ENCODE measurements around the gene NEIL3.
"Not testable (repeated sequence)": the region's sequence is repeated elsewhere in the genome, so short reads cannot be mapped to it uniquely, and the experiment has no call there.

The NEIL3 gene

DNA sequence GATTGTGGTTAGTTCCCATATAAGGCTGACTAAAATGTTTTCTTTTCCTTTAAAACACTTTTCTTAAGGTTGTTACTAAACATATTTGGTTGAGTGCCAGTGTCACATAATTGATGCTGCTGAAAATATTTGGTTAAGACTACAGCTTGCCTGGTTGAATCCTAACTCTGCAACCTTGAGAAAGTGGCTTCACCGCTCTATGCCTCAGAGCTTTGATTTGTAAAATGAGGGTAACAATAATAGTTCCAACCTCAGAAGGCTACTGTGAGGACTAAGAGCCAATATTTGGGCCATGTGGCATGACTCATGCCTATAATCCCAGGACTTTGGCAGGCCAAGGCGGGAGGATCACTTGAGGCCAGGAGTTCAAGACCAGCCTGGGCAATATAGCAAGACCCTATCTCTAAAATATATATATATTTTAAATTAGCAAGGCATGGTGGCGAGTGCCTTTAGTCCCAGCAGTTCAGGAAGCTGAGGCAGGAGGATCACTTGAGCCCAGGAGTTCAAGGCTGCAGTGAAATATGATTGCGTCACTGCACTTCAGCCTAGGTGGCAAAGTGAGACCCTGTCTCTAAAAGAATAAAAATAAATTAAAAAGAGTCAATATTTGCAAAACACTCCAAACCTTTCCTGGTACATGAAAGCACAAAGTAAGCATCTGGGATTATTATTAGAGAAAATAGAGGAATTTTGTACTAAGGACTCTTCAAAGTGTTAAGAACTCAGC is 7.1 kb upstream of the NEIL3 start:
- no peak for DNase-seq (ENCODE audit: low spot score)

DNA sequence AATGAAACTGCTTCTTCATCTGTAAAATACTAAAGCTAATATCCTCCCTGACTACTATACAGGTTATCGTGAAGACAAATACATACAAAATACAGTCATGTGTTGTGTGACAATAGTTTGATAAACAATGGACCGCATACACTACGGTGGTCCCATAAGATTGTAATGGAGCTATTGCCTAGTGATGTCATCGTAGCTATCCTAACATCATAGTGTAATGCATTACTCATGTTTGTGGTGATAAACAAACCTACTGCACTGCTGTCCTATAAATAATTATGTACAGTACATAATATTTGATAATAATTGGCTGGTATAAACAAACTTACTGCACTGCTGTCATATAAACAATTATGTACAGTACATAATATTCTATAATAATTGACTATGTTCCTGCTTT is 5.6 kb upstream of the NEIL3 start:
- no peak for DNase-seq (ENCODE audit: low spot score)

DNA sequence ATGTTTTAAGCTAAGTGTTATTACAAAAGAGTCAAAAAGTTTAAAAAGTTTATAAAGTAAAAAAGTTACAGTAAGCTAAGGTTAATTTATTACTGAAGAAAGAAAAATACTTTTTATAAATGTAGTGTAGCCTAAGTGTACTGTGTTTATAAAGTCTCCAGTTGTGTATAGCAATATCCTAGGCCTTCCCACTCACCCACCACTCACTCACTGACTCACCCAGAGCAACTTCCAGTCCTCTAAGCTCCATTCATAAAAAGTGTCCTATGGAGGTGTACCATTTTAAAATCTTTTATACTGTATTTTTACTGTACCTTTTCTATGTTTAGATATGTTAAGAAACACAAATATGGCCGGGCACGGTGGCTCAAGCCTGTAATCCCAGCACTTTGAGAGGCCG is 4.8 kb upstream of the NEIL3 start:
- not testable (repeated sequence) for DNase-seq (ENCODE audit: low spot score)

DNA sequence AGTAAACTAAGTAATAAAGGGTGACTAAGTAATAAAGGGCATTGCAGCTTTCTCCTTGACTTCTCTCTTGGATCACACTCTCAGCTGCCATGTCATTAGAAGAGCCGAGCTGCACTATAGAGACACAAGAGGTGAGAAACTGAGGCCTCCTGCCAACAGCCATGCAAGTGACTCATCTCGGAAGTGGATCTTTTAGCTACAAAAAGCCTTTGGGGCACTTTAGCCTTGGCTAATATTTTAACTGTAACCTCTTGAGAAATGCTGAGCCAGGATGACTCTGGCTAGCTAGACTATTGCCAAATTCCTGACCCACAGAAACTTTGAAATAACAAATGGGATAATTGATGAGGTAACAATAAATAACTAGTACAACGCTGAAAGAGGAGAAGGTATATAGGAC is 1.5 kb upstream of the NEIL3 start:
- DNase-seq (ENCODE audit: low spot score) = no peak

DNA sequence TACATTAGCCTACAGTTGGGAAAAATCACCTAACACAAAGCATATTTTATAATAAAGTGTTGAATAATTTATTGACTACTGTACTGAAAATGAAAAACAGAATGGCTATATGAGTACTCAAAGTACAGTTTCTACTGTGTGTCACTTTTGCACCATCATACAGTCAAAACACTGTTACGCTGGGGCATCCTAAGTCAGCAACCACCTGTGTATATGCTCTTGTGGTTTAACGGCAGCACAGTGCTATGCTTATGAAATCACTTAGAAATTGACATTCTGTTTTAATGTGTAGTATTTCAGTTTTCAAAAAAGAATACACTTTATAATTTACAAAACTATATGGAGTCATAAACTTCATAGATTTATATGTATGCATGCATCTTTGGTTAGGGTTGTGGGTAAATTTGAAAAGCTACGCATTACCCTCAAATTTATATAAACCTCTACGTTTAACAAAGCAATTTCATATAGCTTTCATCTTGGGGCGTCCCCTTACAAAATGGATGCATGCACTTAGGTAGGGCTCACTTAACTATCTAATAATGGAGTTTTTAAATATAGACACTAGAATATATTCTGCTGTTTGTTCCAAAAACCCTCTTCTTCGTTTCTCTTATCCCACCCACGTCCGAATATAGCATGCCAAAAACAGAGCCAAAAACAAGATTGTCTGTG is 690 bp upstream of the NEIL3 start:
- DNase-seq (ENCODE audit: low spot score) = no peak

DNA sequence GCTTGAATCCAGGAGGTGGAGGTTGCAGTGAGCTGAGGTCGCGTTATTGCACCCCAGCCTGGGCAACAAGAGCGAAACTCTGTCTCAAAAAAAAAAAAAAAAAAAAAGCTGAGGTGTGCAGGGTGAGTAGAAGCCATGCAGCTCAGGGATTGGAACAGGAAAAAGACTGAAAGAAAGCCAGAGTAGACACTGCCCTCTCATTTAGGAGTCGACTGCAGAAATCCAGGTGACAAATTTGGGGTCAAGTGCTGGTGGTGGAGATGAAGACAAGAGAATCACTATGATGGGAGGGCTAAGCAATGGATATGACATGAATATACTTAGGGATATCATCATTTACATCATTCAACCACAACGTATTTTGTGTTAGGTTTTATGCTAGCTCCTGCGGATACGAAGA is 1.9 kb downstream of the NEIL3 start:
- DNase-seq (ENCODE audit: low spot score) = no peak

DNA sequence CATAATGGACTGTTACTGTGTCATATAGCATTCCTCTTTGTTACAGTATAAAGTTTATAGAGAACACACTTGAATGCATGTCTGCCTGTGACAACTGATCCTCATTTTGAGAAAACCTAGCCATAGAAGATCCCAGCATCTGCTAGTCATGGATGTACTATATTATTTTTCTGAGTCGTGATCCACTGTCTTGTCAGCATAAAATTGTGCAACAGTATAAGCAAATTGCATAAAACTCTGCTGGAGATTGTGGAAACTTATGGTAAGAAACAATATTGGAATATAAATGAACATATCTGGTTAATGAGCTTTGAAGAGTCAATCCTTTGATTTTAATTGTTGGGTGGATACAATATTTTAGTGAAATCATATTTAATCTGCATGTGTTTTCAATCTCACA is 3.6 kb downstream of the NEIL3 start:
- no peak for DNase-seq (ENCODE audit: low spot score)

DNA sequence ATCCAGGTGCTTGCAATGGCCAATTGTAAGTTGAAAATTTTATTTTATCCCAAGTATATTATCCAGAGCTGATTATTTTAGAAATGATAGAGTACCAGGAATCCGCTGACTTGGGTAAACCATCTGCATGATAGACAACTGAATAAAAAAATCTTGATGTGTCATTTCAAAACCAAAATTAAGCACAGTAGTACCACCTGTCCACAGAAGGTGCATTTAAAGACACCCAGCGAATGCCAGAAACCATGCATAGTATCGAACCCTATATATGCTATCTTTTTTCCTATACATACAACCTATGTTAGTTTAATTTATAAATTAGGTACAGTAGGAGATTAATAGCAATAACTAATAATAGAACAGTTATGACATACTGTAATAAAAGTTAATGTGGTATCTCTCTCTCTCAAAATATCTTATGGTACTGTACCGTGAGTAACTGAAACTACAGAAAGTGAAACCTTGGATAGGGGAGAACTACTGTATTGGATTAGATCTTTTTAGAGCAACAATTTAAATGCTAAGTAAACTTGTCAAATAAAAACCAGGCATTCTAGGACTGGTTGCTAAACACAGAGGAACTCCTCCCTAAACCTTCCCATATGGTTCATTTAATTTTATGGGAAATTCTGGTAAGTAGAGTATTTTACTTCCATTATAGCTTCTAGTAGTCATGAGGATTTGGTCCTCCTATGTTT is 6.2 kb downstream of the NEIL3 start:
- DNase-seq (ENCODE audit: low spot score) = no peak

DNA sequence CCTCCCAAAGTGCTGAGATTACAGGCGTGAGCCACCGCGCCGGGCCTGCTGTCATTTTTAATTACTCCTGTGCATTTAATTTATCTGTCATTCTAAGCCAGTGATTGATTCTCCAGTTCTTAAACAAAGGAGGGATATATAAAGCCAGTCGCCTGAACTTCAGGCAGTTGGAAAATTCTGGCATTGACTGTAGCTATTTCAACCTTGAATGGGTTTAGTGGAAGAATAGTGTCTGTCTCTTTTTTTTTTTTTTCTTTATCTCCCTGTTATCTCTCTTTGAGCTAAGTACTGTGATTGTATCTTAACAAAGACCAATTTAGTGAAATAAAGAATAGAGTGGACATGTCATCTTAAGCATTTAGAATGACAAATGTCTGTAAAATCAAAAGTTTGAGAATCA is 11.0 kb downstream of the NEIL3 start:
- DNase-seq (ENCODE audit: low spot score) = no peak

DNA sequence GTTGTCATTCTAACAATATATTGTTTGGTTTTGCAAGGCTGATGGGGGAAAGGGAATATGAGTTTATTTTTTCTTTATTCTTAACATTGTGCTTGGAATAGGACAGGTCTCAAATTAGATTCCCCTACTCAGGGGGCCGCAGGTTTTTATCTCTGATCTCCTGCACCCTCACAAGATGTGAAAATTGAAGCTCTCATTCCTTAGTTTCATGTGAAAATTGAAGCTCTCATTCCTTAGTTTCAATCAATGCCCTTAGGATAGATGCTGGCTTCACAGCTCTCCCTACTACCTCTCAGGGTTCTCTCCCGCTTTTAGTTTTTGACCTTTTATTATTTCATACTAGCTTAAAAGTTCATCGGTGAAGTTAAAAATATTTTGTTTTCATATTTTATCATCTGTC is 12.0 kb downstream of the NEIL3 start:
- DNase-seq (ENCODE audit: low spot score) = no peak

DNA sequence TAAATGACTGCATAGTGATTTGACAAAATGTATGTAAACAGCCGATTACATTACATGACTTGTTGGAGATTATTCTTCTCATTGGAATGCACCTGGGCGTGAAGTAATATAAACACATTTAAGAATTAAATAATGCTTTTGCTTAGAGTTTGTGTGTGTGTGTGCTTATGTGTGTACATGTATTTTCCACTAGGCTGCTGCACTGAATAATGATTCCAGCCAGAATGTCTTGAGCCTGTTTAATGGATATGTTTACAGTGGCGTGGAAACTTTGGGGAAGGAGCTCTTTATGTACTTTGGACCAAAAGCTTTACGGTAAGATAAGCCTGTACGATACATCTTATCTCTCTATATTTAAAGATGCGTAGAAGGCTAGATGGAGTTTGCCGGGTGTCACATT is 12.6 kb downstream of the NEIL3 start:
- DNase-seq (ENCODE audit: low spot score) = no peak

DNA sequence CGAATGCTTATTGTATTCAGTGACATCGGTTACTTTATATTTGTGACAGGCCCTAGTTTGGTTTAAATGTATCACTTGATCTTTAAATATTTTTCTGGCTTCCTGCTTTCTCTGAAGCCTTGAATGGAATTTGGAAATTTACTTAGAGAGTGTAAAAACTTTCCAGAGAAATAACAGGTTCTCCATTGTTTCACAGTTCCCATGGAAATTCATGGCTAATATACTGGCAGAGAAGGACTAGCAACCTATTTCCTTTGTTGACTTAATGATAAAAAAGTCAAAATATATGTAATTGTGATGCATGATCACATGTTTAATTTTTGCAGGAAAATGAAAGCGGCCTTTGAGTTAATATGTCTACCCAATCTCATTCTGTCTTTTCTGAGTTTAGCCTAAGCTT is 13.2 kb downstream of the NEIL3 start:
- DNase-seq (ENCODE audit: low spot score) = no peak

DNA sequence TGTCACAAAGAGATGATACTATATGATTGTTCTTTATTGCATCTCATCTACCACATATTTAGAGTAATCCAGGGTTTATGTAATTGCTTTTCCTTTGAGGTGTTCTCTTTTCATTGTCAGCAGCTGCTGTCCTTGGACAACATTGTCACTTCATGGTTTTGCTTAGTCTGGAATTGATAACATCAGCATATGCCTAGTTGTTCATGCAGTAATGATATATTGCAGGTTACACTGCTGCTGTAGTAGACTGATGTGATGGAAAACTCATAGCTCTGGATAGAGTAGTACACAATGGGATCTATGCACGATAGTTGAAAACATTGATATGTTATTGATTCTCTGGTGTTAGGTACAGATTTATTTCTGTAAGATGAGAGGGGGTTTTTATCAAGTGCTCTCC is 13.7 kb downstream of the NEIL3 start:
- peak; percentile 63 for DNase-seq (ENCODE audit: low spot score)

DNA sequence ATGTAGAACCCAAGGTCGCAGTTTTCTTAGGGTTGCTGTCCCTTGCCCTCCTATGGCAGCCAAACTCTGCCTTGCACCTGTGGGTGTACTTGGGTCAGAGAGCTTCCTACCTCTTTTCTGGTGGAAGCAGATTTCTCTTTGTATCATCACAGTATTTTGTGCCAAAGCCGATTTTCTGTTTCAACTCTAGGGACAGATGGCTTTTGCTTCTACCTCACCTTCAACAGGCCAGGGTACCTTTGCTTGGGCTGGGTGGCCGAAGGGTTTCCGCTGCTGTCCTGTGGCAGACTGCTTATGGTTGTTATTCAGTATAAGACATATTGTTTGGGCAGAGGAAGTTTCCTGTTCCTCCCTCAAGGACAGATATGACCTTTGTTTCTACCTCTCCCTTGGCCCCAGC is 22.4 kb downstream of the NEIL3 start:
- no peak for DNase-seq (ENCODE audit: low spot score)

DNA sequence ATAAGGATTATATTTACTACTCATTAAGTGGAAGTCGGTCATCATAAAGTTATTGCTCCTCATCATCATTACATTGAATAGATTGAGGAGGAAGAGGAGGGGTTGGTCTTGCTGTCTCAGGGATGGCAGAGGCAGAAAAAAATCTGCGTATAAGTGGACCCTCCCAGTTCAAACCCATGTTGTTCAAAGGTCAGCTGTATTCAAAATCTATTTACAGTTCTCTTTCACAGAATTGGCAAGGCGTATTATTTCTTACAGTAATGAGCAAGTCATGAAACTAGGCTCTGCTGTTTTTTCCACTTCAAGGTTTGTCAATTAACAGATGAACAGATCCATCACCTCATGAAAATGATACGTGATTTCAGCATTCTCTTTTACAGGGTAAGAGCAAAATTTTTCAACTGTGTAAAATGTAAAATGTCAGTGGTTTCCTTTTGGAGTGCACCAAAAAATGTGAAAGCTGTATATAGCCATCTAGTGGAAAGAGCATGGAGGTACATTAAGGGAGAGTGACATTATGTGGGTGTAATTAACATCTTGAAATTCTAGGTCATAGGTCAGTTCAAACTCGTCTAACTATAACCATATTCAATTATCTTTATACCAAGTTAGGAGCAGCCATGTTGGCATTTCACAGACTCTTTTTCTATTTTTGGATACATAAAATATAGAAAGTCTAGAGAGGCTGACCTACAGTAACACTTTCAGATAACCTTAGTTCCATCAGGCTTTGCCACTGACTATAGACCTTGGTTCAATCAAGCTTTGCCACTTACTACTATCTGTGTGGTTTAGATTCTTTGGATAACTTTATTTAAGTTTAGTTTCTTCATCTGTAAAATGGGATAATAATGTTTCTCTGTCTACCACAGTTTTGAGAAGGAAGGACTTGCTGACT is 30.1 kb downstream of the NEIL3 start:
- peak; percentile 13 for DNase-seq (ENCODE audit: low spot score)

DNA sequence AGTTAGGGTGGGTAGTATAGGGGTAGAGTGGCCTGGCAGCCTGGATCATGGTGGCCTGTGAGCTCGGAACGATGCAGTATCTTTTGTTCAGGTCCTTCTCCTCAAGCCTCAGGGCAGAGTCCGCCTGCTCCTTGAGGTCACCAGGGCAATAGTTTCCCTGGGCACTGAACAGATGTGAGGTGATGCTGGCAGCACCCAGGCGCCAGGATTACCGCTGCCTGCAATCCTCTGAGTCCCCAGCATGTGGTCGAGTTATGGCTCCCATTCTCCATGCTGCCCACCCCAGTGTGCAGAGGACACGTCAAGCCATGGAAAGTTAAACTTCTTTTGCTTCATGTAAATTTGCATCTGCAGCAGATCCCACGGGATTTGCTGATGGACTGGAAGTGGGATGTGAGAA is 38.7 kb downstream of the NEIL3 start:
- no peak for DNase-seq (ENCODE audit: low spot score)

DNA sequence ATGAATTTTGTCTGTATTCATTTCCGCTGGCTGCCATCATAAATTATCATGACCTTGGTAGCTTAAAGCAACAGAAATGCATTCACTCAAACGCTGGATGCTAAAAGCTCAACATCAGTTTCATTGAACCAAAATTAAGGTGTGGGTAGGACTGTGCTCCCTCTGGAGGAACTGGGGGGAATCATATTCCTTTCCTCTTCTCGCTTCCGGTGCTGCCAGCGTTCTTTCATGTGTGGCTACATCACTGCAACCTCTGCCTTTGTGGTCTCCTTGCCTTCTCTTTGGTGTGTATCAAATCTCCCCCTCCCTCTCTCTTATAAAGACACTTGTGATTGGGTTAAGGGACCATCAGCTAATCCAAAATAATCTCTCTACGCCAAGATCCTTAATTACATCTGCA is 39.5 kb downstream of the NEIL3 start:
- no peak for DNase-seq (ENCODE audit: low spot score)

DNA sequence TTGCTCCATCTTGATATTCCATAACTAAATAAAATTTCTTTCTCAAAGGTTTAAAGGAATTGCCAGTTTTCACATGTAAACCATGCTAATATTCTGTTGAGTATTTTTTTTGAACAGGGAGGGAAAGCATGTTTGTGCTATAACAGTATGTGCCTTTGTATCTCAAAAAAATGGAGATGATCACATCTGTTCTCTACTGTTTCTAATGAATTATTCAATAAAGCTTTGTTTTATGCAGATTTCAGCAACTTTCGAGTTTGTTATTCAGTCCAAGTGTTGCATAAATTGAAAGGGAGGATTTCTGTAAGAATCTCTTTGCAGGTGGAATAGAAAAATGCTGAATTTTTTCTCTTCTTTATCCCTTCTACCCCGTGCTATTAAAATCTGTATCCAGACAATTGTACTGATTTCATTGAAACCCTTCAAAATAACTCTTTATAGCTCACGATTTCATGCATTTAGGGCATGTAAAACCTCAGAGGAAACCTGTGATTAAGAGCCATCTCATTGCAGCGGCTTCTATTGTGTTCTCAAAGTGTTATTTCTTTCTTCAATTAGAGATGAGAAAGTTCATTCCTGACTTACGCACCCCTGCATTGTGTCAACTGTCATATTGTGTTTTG is 42.1 kb downstream of the NEIL3 start:
- no peak for DNase-seq (ENCODE audit: low spot score)

DNA sequence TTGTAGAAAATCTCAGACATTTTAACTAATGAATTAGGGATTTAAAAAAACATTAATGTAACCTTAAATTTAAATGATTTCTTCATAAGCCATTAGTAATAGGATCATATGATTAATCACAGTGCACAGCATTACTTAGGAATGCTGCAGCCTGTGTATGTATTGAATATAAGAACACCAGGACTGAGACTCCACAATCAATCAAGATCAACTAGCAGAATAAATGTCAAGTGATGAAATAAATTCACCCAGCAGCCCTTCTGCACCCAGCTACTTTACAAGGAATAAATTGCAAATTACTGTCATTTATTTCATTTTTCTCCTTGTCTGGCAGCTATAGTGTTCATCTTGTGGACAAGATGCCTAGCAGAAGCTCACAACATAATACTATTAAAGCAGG is 46.5 kb downstream of the NEIL3 start:
- no peak for DNase-seq (ENCODE audit: low spot score)

DNA sequence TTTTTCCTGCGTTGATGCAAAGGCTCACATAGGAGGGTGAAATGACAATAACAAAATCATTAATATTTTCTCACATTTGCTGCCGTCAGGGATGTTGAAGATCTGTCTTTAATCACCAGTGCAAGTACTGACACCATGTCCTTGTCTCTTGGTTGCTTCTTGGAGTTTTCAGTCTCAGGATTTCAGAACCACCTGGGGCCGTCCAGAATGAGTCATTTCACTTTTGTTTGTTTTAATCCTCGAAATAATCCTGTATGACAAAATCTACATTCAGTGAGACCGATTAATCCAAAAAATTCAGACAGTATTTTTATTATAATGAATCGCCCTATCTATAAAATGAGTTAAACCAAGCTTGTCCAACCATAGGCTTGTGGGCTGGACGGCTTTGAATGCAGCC is 47.2 kb downstream of the NEIL3 start:
- DNase-seq (ENCODE audit: low spot score) = no peak

DNA sequence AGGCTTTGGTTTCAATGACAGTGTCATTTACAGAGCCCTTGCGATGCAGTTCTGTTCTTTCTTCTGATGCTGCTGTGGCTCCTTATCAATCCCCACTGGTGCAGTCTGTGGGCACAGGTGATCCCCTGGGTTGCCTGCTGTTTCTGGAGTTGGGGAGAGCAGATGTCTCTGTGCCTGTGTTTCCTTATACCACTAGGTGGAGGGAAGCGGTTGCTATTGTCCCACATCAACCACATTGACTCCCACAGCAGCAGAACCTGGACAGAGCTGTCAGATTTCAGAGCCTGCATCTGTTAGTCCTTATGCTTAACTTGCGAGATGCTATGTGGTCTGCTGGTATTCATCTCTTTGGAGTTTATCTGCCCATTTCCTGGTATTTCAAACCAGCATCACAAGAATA is 57.7 kb downstream of the NEIL3 start:
- peak; percentile 17 for DNase-seq (ENCODE audit: low spot score)

DNA sequence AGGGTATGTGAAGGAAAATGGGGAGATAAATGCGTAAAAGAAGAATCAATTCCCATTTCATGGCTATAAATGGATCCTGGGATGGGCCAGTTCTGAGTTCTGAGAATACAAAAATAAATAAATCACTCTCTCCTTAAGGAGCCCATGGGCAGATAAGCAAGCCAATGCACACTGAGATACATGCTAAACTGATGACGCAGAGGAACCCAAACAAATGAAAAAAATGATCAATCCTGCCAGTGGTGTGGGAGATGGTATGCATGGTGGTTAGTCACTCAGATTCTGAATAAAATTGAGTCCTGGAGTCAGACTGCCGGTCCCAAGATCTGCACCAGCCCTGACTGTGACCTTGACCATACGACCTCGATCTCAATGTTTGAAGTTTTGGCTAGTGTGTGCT is 59.7 kb downstream of the NEIL3 start:
- no peak for DNase-seq (ENCODE audit: low spot score)
